HepG2 (cell line): ENCODE data around the gene CENPP. TPM values are rescaled to one million over a fixed set of nuclear protein-coding genes. Genes with fewer than 3 reads are reported as not detected.

ENCODE experiments used
- CC2D1A ChIP-seq: sonication (generic); formaldehyde crosslinking; IDR thresholded peaks from 2 replicates; pipeline ENCODE4 v1.8.1; 2023; ENCODE audit warnings: mild to moderate bottlenecking, missing genetic modification reagents
- GATAD2A ChIP-seq: IDR thresholded peaks from 2 replicates; pipeline ENCODE4 v1.6.1; 2016
- HNF1A ChIP-seq, 2 experiments: sonication (generic) in 1 of 2; formaldehyde crosslinking in 1 of 2; IDR thresholded peaks; 2 replicates each; pipeline versions ENCODE4 v1.4.0 to v1.6.1; 2016 to 2020; ENCODE audit warnings: borderline replicate concordance in 1 of 2, low read depth in 1 of 2, mild to moderate bottlenecking in 1 of 2, missing genetic modification reagents in 1 of 2
- MED1 ChIP-seq: sonication (generic); formaldehyde crosslinking; IDR thresholded peaks from 2 replicates; pipeline ENCODE4 v1.4.0; 2020; ENCODE audit warnings: missing genetic modification reagents
- MTERF4 ChIP-seq: sonication (generic); formaldehyde crosslinking; IDR thresholded peaks from 2 replicates; pipeline ENCODE4 v1.8.0; 2023; ENCODE audit warnings: mild to moderate bottlenecking, missing genetic modification reagents
- NPAS2 ChIP-seq: sonication (generic); formaldehyde crosslinking; IDR thresholded peaks from 2 replicates; pipeline ENCODE4 v1.8.0; 2022; ENCODE audit warnings: mild to moderate bottlenecking, missing genetic modification reagents, borderline replicate concordance
- XRCC5 ChIP-seq: fragments of 200-400 bp; formaldehyde crosslinking; optimal IDR thresholded peaks from 2 replicates; pipeline ENCODE3; 2017; ENCODE audit warnings: mild to moderate bottlenecking, low read length
- ZBED4 ChIP-seq: sonication (generic); formaldehyde crosslinking; IDR thresholded peaks from 2 replicates; pipeline ENCODE4 v1.4.0; 2020; ENCODE audit warnings: missing genetic modification reagents, borderline replicate concordance
- ZNF550 ChIP-seq: sonication (generic); formaldehyde crosslinking; IDR thresholded peaks from 2 replicates; pipeline ENCODE4 v1.4.0; 2020; ENCODE audit warnings: mild to moderate bottlenecking, missing genetic modification reagents, borderline replicate concordance
- polyA plus RNA-seq, 8 experiments: library from polyadenylated mRNA; depleted of rRNA in 3 of 8; stranded (reverse) in 7 of 8; unstranded in 1 of 8; fragments of >200 nt; fragmentation: Illumina TruSeq in 4 of 8; extraction: Trizol in 4 of 8; gene quantifications; 2 replicates each; pipeline versions ENCODE4 v1.2.1 to v1.2.3, GENCODE V29; 2011 to 2016; ENCODE audit warnings: low read depth in 4 of 8, missing spikeins in 1 of 8, mixed read lengths in 1 of 8; ENCODE audit not compliant: insufficient read depth in 1 of 8
- total RNA-seq, 5 experiments: library from RNA; depleted of rRNA; stranded (reverse); fragments of >200 nt; fragmentation: Illumina TruSeq; extraction: Trizol; gene quantifications; 2 replicates each; pipeline ENCODE4 v1.2.3, GENCODE V29; 2016; ENCODE audit warnings: low read depth in 1 of 5
- TF ChIP-seq, protein P1 (sequence below): sonication (generic); formaldehyde crosslinking; IDR thresholded peaks from 2 replicates; pipeline ENCODE4 v1.4.0; 2020; ENCODE audit warnings: mild to moderate bottlenecking, low read depth, missing genetic modification reagents
- TF ChIP-seq, protein P2 (sequence below): sonication (generic); formaldehyde crosslinking; IDR thresholded peaks from 2 replicates; pipeline ENCODE4 v1.8.1; 2023; ENCODE audit warnings: mild to moderate bottlenecking, missing genetic modification reagents, borderline replicate concordance
- TF ChIP-seq, protein P3 (sequence below): sonication (generic); formaldehyde crosslinking; IDR thresholded peaks from 2 replicates; pipeline ENCODE4 v1.4.0; 2020; ENCODE audit warnings: missing genetic modification reagents, borderline replicate concordance

CENPP gene
- total and polyA plus RNA-seq, 2 of the 13 experiments (the other 11 are each of a cell fraction or from before 2014, with no cell fraction given), result 2.0 to 11.4 TPM

DNA sequence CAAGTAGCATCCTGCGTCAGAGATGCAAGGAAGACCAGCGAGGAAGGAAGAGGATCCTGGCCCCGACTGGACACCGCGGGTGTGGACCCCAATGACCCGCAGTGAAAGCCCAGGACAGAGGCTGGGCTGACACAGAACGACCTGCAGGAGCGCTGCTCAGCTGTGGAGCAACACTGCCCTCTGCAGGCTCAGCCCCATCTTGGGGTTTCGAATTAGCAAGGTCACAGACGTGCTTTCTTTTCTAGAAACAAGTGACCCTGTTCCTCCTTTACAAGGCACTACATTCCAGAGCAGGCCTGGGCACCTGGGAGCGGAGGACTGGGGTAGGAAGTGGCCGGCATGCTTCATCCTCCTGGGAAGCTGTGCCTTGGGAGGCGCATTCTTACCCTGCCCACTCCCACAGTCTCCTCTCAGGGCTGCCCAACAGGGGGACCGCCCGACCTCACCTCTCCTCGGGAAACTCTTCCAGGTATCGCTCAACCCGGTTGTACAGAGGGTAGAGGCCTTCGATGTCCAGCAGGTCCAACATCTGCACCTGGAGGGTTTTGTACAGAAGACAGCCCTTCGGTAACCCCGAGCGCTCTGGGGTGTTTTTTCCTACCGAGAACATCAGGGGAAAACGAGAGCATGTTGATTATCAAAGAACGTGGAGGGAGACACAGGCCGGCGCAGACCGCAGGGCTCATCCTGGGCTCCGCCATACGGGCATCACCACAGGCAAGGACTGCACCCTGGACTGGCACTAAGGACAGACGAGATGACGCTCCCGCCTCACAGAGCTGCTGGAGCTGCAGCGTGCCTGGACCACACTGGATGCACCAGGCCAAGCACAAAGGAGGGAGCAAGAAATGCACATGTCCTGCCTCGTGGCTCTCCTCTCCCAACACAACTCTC lies 309.2 kb downstream of the CENPP start (continued):
- TF ChIP-seq XRCC5 (peak; percentile 45), ZNF550 (CRISPR knock-in tag) (no peak), ZBED4 (CRISPR knock-in tag) (0 out of 2 replicates have a peak, but pooled peaks have one; percentile 44), MTERF4 (no peak), NPAS2 (CRISPR knock-in tag) (no peak), GATAD2A (CRISPR knock-in tag) (no peak), MED1 (CRISPR knock-in tag) (peak; percentile 30; the same call in 1 of the 2 replicates), HNF1A (IDR thresholded peaks at IDR 0.05; ENCODE audit: low read depth) (no peak), HNF1A (CRISPR knock-in tag; IDR thresholded peaks at IDR 0.05; ENCODE audit: borderline replicate concordance) (no peak), CC2D1A (CRISPR knock-in tag) (no peak)
- TF ChIP-seq, protein P1, sequence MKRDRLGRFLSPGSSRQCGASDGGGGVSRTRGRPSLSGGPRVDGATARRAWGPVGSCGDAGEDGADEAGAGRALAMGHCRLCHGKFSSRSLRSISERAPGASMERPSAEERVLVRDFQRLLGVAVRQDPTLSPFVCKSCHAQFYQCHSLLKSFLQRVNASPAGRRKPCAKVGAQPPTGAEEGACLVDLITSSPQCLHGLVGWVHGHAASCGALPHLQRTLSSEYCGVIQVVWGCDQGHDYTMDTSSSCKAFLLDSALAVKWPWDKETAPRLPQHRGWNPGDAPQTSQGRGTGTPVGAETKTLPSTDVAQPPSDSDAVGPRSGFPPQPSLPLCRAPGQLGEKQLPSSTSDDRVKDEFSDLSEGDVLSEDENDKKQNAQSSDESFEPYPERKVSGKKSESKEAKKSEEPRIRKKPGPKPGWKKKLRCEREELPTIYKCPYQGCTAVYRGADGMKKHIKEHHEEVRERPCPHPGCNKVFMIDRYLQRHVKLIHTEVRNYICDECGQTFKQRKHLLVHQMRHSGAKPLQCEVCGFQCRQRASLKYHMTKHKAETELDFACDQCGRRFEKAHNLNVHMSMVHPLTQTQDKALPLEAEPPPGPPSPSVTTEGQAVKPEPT (CRISPR knock-in tag), result no peak
- TF ChIP-seq, protein P2, sequence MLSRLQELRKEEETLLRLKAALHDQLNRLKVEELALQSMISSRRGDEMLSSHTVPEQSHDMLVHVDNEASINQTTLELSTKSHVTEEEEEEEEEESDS (CRISPR knock-in tag), result no peak
- TF ChIP-seq, protein P3, sequence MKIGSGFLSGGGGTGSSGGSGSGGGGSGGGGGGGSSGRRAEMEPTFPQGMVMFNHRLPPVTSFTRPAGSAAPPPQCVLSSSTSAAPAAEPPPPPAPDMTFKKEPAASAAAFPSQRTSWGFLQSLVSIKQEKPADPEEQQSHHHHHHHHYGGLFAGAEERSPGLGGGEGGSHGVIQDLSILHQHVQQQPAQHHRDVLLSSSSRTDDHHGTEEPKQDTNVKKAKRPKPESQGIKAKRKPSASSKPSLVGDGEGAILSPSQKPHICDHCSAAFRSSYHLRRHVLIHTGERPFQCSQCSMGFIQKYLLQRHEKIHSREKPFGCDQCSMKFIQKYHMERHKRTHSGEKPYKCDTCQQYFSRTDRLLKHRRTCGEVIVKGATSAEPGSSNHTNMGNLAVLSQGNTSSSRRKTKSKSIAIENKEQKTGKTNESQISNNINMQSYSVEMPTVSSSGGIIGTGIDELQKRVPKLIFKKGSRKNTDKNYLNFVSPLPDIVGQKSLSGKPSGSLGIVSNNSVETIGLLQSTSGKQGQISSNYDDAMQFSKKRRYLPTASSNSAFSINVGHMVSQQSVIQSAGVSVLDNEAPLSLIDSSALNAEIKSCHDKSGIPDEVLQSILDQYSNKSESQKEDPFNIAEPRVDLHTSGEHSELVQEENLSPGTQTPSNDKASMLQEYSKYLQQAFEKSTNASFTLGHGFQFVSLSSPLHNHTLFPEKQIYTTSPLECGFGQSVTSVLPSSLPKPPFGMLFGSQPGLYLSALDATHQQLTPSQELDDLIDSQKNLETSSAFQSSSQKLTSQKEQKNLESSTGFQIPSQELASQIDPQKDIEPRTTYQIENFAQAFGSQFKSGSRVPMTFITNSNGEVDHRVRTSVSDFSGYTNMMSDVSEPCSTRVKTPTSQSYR, result no peak
